OCI-LY3 (cell line): Measurements from ENCODE around the gene ACOXL.

Experiments used
- H2AFZ ChIP-seq: fragments of 200-600, 300-600 bp; shearing (Covaris generic); 2 replicates; pipeline ENCODE4 v1.6.0; 2014; ENCODE audit warnings: antibody characterized with exemption, low read depth, low read length
- H3K27ac ChIP-seq: fragments of 200-600, 300-600 bp; sonication (generic); 2 replicates; pipeline ENCODE4 v1.5.1; 2014; ENCODE audit warnings: mild to moderate bottlenecking, low read length, moderate library complexity, mixed read lengths
- H3K27me3 ChIP-seq: fragments of 200-600, 300-600 bp; sonication (generic); 2 replicates; pipeline ENCODE4 v1.6.1; 2014; ENCODE audit warnings: low read depth, low read length, mixed read lengths
- H3K36me3 ChIP-seq: fragments of 200-600, 300-600 bp; sonication (generic); replicated peaks from 2 replicates; pipeline ENCODE3; 2014; ENCODE audit warnings: low read depth, low read length, mixed read lengths
- H3K4me1 ChIP-seq: fragments of 300-600, 200-600 bp; sonication (generic); 2 replicates; pipeline ENCODE4 v1.6.1; 2014; ENCODE audit warnings: low read length, mixed read lengths
- H3K4me2 ChIP-seq: fragments of 200-600, 300-600 bp; sonication (generic); 2 replicates; pipeline ENCODE4 v1.6.1; 2014; ENCODE audit warnings: low read length, mixed read lengths
- H3K4me3 ChIP-seq: fragments of 300-600, 200-600 bp; sonication (generic); 2 replicates; pipeline ENCODE4 v1.5.1; 2014; ENCODE audit warnings: antibody characterized with exemption, mild to moderate bottlenecking, low read length, moderate library complexity
- H3K79me2 ChIP-seq: fragments of 300-600, 200-600 bp; shearing (Covaris generic); 2 replicates; pipeline ENCODE4 v1.6.1; 2014; ENCODE audit warnings: mild to moderate bottlenecking, low read length, mixed read lengths
- H3K9ac ChIP-seq: fragments of 300-600, 200-600 bp; shearing (Covaris generic); 2 replicates; pipeline ENCODE4 v1.6.0; 2014; ENCODE audit warnings: mild to moderate bottlenecking, low read length, moderate library complexity
- H3K9me3 ChIP-seq: fragments of 200-600, 300-600 bp; shearing (Covaris generic); 2 replicates; pipeline ENCODE4 v1.6.1; 2014; ENCODE audit warnings: low read length, mixed read lengths; ENCODE audit not compliant: insufficient read depth
- H4K20me1 ChIP-seq: fragments of 200-600, 300-600 bp; sonication (generic); 2 replicates; pipeline ENCODE4 v1.6.1; 2016; ENCODE audit warnings: low read length, mixed read lengths; ENCODE audit not compliant: insufficient read depth
- EZH2phosphoT487 ChIP-seq: fragments of 200-600 bp; shearing (Covaris generic); IDR thresholded peaks from 2 replicates; pipeline ENCODE4 v1.6.1; 2018; ENCODE audit warnings: antibody characterized with exemption, mixed run types, low read depth
- TF ChIP-seq, protein P1 (sequence below): fragments of 200-600, 300-600 bp; sonication (generic); IDR thresholded peaks from 2 replicates; pipeline ENCODE4 v1.5.1; 2014; ENCODE audit warnings: antibody characterized with exemption, low read length, low read depth

The ACOXL gene

DNA sequence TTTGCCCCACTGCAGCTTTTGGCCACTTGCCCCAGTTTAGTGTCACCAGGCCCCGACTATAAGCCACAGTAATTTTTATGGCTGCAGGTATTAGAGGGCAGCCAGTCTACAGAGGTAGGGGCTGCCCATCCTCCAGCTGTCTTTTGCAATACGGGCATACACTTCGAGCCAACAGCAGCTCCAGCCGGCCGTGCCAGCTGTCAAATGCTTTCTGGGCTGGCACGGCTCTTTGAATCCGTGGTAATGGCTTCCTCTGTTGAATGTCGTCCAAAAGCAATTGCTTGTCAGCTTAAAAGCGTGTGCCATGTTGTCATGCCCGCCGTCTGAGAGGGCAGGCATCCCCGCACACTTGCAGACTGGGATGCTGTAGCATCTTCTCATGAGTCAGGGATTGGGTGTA lies 429.6 kb downstream of the ACOXL start:
- no peak for TF ChIP-seq EZH2phosphoT487
- peak overlapping the region; percentile 73 for H3K4me2 ChIP-seq
- no peak overlapping the region for H2AFZ ChIP-seq
- no peak overlapping the region for H3K27ac ChIP-seq
- H3K9ac ChIP-seq: no peak overlapping the region
- peaks cover 59% of the 10 kb centered on the region for H3K36me3 ChIP-seq
- peaks cover 72% of the 10 kb centered on the region for H3K4me1 ChIP-seq
- H3K9me3 ChIP-seq: no peaks in the 10 kb centered on the region
- H3K79me2 ChIP-seq: peaks cover 9% of the 10 kb centered on the region; the same call in 1 of the 2 replicates
- H4K20me1 ChIP-seq: peaks cover 59% of the 10 kb centered on the region
- peaks cover 69% of the 10 kb centered on the region for H3K27me3 ChIP-seq
- H3K4me3 ChIP-seq: no peak overlapping the region

DNA sequence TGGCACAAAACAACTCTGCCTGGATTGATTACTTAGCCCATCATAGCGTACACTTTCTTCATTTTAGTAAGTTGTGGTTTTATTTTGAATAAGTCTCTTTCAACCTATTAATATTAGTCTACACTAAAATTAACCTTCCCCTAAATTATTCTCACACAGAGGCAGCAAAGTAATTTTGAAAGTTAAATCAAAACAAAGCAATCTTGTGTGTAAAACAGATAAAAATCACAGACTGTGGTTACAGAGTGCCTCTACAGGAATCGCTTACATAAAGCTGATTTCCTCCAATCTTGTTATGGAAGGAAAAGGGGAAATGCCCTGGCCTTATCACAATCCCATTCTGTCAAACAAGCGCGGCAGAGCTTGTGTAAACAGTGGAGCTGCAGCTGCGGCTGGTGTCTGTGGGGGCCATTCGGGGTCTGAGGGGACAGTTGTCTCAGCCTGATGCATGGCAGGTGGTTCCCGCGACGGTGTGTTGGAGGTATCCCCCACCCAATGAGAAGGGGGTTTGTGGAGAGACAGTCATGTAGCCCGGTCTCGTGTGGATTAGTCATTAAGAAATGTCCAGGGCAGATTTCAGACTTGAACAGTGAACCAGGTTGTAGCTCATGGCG lies 430.5 kb downstream of the ACOXL start:
- H3K9ac ChIP-seq: no peak overlapping the region
- H3K36me3 ChIP-seq: peaks cover 59% of the 10 kb centered on the region
- peak overlapping the region; percentile 73 for H3K4me2 ChIP-seq

DNA sequence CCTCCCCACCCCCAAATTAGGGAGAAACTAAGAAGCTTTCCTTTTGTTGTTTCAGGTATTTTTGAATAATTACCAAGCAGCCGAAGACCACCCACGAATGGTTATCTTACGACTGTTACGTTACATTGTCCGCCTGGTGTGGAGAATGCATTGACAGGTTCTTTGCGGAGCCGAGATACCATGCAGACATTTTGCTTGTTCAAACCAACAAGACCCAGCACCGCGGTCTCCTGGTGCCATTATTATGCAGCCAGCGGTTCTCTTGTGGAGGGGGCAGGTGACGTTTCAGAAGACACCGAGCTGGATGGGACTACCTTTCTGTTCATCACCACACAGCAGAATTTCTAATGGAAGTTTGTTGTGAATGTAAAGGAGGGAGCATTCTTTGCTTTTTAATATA lies 431.7 kb downstream of the ACOXL start:
- Histone ChIP-seq H3K79me2 (0 out of 2 replicates have a peak, but pooled peaks cover 3% of the 10 kb centered on the region), H3K9ac (no peak overlapping the region), H3K36me3 (peaks cover 53% of the 10 kb centered on the region), H2AFZ (no peak overlapping the region), H3K4me2 (no peak overlapping the region), H3K27me3 (peaks cover 74% of the 10 kb centered on the region), H3K4me3 (no peak overlapping the region), H3K27ac (no peak overlapping the region), H3K9me3 (no peaks in the 10 kb centered on the region), H4K20me1 (peaks cover 47% of the 10 kb centered on the region), H3K4me1 (peaks cover 73% of the 10 kb centered on the region)
- TF ChIP-seq, protein P1, sequence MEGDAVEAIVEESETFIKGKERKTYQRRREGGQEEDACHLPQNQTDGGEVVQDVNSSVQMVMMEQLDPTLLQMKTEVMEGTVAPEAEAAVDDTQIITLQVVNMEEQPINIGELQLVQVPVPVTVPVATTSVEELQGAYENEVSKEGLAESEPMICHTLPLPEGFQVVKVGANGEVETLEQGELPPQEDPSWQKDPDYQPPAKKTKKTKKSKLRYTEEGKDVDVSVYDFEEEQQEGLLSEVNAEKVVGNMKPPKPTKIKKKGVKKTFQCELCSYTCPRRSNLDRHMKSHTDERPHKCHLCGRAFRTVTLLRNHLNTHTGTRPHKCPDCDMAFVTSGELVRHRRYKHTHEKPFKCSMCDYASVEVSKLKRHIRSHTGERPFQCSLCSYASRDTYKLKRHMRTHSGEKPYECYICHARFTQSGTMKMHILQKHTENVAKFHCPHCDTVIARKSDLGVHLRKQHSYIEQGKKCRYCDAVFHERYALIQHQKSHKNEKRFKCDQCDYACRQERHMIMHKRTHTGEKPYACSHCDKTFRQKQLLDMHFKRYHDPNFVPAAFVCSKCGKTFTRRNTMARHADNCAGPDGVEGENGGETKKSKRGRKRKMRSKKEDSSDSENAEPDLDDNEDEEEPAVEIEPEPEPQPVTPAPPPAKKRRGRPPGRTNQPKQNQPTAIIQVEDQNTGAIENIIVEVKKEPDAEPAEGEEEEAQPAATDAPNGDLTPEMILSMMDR: no peak
- TF ChIP-seq EZH2phosphoT487: no peak

More for the DNA sequence above, 430.5 kb downstream of the ACOXL start:
- peaks cover 78% of the 10 kb centered on the region for H3K27me3 ChIP-seq
- peak overlapping the region; percentile 16; the same call in 1 of the 2 replicates for H3K27ac ChIP-seq
- H3K9me3 ChIP-seq: no peaks in the 10 kb centered on the region
- H3K79me2 ChIP-seq: peaks cover 9% of the 10 kb centered on the region; the same call in 1 of the 2 replicates
- peaks cover 58% of the 10 kb centered on the region for H4K20me1 ChIP-seq
- H2AFZ ChIP-seq: no peak overlapping the region
- peak overlapping the region; percentile 51 for H3K4me3 ChIP-seq
- H3K4me1 ChIP-seq: peaks cover 73% of the 10 kb centered on the region
- TF ChIP-seq, protein P1: no peak
- peak; percentile 96 for TF ChIP-seq EZH2phosphoT487

DNA sequence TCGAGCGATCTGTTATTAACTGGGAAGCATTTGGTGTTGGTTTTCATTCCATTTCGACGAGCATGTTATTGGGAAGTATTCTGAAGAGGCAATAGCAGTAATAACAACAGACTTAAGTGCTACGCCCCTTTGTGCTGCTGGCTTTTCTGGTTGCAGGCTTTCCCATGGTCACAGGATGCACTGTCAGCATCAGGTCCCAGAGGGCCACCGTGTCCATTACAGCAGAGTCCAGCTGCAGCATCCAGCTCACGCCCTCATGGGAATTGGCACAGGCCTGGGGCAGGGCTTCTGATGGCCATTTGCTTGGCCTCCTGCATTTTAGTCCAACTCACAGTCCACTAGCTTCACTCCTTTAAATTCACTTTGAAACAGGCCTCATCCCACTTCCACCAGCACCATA lies 432.7 kb downstream of the ACOXL start:
- Histone ChIP-seq H2AFZ (no peak overlapping the region), H3K4me1 (peaks cover 73% of the 10 kb centered on the region), H4K20me1 (peaks cover 38% of the 10 kb centered on the region), H3K36me3 (peaks cover 44% of the 10 kb centered on the region), H3K4me2 (no peak overlapping the region), H3K27me3 (peaks cover 70% of the 10 kb centered on the region), H3K9ac (no peak overlapping the region), H3K79me2 (no peaks in the 10 kb centered on the region), H3K27ac (no peak overlapping the region), H3K9me3 (no peaks in the 10 kb centered on the region), H3K4me3 (no peak overlapping the region)
- TF ChIP-seq EZH2phosphoT487: no peak
- TF ChIP-seq, protein P1: no peak
